Keratinocyte (primary cell): ENCODE measurements around the gene EEF1AKMT2. TPM values are rescaled to one million over a fixed set of nuclear protein-coding genes. Genes with fewer than 3 reads are reported as not detected.

Source experiments
- DNase-seq: peaks from one replicate; pipeline ENCODE4 v3.0.0-alpha.2; 2011; ENCODE audit warnings: low read depth, missing footprints, low spot score
- FAIRE-seq: peaks from 2 replicates; lab custom pipeline; 2011; peaks lifted over from hg19 to GRCh38; lab: Jason Lieb, UNC
- H2AFZ ChIP-seq: 2 replicates; pipeline ENCODE4 v1.6.0; 2012; ENCODE audit warnings: low read length, control low read depth, inconsistent platforms; ENCODE audit not compliant: control insufficient read depth
- H3K27ac ChIP-seq: 2 replicates; pipeline ENCODE4 v1.5.1; 2011; ENCODE audit warnings: low read length; ENCODE audit not compliant: control insufficient read depth, insufficient read depth
- H3K27me3 ChIP-seq: 3 replicates; pipeline ENCODE4 v1.6.0; 2011; ENCODE audit warnings: low read length; ENCODE audit not compliant: control insufficient read depth, insufficient read depth; ENCODE audit errors: extremely low read depth
- H3K36me3 ChIP-seq, 2 experiments: 2 replicates in 1 of 2; 3 replicates in 1 of 2; pipeline ENCODE4 v1.5.1; 2011; ENCODE audit warnings: low read length in 2 of 2, mild to moderate bottlenecking in 1 of 2; ENCODE audit not compliant: control insufficient read depth in 2 of 2, insufficient read depth in 2 of 2; ENCODE audit errors: extremely low read depth in 1 of 2
- H3K4me1 ChIP-seq: 3 replicates; pipeline ENCODE4 v1.5.1; 2011; ENCODE audit warnings: low read length; ENCODE audit not compliant: control insufficient read depth, insufficient read depth; ENCODE audit errors: extremely low read depth
- H3K4me2 ChIP-seq: 3 replicates; pipeline ENCODE4 v1.6.0; 2011; ENCODE audit warnings: low read depth, low read length; ENCODE audit not compliant: control insufficient read depth, insufficient read depth; ENCODE audit errors: extremely low read depth
- H3K4me3 ChIP-seq, 3 experiments: fragments of 200-600 bp in 1 of 3; sonication (generic) in 1 of 3; 2 replicates in 2 of 3; 3 replicates in 1 of 3; pipeline ENCODE4 v1.5.1; 2011 to 2016; ENCODE audit warnings: low read length in 3 of 3, mild to moderate bottlenecking in 3 of 3, control low read depth in 2 of 3, inconsistent platforms in 1 of 3, low read depth in 1 of 3, mixed read lengths in 1 of 3, mixed run types in 1 of 3, moderate library complexity in 1 of 3; ENCODE audit not compliant: control insufficient read depth in 2 of 3, insufficient read depth in 2 of 3; ENCODE audit errors: extremely low read depth in 1 of 3
- H3K79me2 ChIP-seq: 2 replicates; pipeline ENCODE4 v1.6.0; 2012; ENCODE audit warnings: low read length; ENCODE audit not compliant: control insufficient read depth, insufficient read depth
- H3K9ac ChIP-seq: 3 replicates; pipeline ENCODE4 v1.6.0; 2011; ENCODE audit warnings: low read length; ENCODE audit not compliant: control insufficient read depth, insufficient read depth; ENCODE audit errors: extremely low read depth
- H3K9me1 ChIP-seq: 3 replicates; pipeline ENCODE4 v1.6.0; 2011; ENCODE audit warnings: low read length; ENCODE audit not compliant: control insufficient read depth, insufficient read depth; ENCODE audit errors: extremely low read depth
- H3K9me3 ChIP-seq: 2 replicates; pipeline ENCODE4 v1.5.1; 2012; ENCODE audit warnings: low read depth, low read length; ENCODE audit not compliant: control insufficient read depth
- H4K20me1 ChIP-seq: 3 replicates; pipeline ENCODE4 v1.6.0; 2011; ENCODE audit warnings: low read length; ENCODE audit not compliant: control insufficient read depth, insufficient read depth; ENCODE audit errors: extremely low read depth
- EZH2 ChIP-seq: IDR thresholded peaks from one replicate; pipeline ENCODE4 v1.6.1; 2012; ENCODE audit warnings: inconsistent platforms, mild to moderate bottlenecking, low read length, moderate library complexity
- dilution Hi-C: fragments of 300-500 bp; cut with MboI; formaldehyde crosslinking; loops from one replicate; pipeline ENCODE4 v1.7.0; 2020; ENCODE audit warnings: low sequenced_read_pairs; ENCODE audit not compliant: extremely low pct_ligation_motif_present
- polyA plus RNA-seq, 5 experiments: library from polyadenylated mRNA; depleted of rRNA in 3 of 5; stranded (reverse) in 3 of 5; stranded (forward) in 1 of 5; unstranded in 1 of 5; fragments of >200 nt; gene quantifications; 1 replicate in 1 of 5; 2 replicates in 3 of 5; 3 replicates in 1 of 5; pipeline versions ENCODE4 v1.2.1 to v1.2.3, GENCODE V29; 2011 to 2012; ENCODE audit warnings: missing spikeins in 2 of 5, low read depth in 1 of 5, low replicate concordance in 1 of 5
- TF ChIP-seq, protein P1 (sequence below), 3 experiments: IDR thresholded peaks in 1 of 3; conservative IDR thresholded peaks in 1 of 3; optimal IDR thresholded peaks in 1 of 3; 2 replicates in 2 of 3; 3 replicates in 1 of 3; pipeline versions ENCODE3 to v1.5.1; 2011; ENCODE audit warnings: low read length in 3 of 3, mild to moderate bottlenecking in 3 of 3, moderate library complexity in 2 of 3, control low read depth in 1 of 3, inconsistent platforms in 1 of 3; ENCODE audit not compliant: insufficient read depth in 2 of 3; ENCODE audit errors: extremely low read depth in 1 of 3

The EEF1AKMT2 gene
- polyA plus RNA-seq, 1 donor (not counting 4 experiments of a cell fraction or from before 2014, with no cell fraction given), result 19.1 TPM

DNA sequence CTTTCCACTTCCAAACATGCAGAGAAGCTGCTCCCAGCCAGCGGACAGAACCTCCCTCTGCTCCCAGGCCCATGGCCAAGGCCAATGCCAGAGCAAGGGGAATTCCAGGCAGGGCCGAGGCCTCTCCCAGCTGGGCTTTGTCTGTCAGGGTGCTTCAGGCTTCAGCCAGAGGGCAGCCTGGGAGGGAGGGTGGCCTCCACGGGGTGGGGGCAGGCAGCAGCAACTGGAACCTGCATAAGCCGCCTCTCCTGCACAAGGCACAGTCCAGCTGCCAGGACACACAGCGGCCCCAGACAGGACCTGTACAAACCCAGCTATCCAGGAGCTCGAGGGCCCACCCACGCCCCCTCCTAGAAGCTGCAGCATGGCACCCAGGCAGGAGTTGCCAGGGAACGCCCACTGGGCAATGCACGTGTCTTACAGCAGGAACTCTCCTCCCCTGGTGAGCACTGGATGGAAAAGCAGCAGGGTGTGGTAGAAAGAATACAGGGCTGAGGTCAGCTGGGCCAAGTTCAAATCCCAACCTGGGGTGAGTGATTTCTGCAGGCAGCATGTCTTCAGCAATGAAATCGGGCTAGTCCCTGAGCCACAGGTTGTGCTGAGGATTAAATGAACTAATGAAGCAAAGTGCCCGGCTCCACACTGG, 55.1 kb downstream of the EEF1AKMT2 start:
- DNase-seq (no peak), FAIRE-seq (peak; percentile 46)
- Histone ChIP-seq H3K9me3 (no peaks in the 10 kb centered on the region), H3K9ac (peak overlapping the region; percentile 20), H3K27me3 (no peaks in the 10 kb centered on the region), H3K36me3 (peaks cover 3 to 5% of the 10 kb centered on the region in 2 experiments), H3K9me1 (peaks cover 4% of the 10 kb centered on the region), H2AFZ (no peak overlapping the region), H3K4me1 (peaks cover 82% of the 10 kb centered on the region), H3K79me2 (peaks cover 69% of the 10 kb centered on the region), H3K4me2 (peak overlapping the region; percentile 50), H4K20me1 (no peaks in the 10 kb centered on the region), H3K4me3 (no peak overlapping the region), H3K27ac (peak overlapping the region; percentile 22)
- dilution Hi-C loops, result no loop called here
- TF ChIP-seq EZH2, result no peak
- TF ChIP-seq, protein P1, sequence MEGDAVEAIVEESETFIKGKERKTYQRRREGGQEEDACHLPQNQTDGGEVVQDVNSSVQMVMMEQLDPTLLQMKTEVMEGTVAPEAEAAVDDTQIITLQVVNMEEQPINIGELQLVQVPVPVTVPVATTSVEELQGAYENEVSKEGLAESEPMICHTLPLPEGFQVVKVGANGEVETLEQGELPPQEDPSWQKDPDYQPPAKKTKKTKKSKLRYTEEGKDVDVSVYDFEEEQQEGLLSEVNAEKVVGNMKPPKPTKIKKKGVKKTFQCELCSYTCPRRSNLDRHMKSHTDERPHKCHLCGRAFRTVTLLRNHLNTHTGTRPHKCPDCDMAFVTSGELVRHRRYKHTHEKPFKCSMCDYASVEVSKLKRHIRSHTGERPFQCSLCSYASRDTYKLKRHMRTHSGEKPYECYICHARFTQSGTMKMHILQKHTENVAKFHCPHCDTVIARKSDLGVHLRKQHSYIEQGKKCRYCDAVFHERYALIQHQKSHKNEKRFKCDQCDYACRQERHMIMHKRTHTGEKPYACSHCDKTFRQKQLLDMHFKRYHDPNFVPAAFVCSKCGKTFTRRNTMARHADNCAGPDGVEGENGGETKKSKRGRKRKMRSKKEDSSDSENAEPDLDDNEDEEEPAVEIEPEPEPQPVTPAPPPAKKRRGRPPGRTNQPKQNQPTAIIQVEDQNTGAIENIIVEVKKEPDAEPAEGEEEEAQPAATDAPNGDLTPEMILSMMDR (optimal IDR thresholded peaks at IDR 0.05 in 1 of 3, IDR thresholded peaks at IDR 0.05 in 1 of 3, conservative IDR thresholded peaks at IDR 0.05 in 1 of 3; ENCODE audit: extremely low read depth in 1 of 3, insufficient read depth in 2 of 3, low read length in 3 of 3), result no peak

DNA sequence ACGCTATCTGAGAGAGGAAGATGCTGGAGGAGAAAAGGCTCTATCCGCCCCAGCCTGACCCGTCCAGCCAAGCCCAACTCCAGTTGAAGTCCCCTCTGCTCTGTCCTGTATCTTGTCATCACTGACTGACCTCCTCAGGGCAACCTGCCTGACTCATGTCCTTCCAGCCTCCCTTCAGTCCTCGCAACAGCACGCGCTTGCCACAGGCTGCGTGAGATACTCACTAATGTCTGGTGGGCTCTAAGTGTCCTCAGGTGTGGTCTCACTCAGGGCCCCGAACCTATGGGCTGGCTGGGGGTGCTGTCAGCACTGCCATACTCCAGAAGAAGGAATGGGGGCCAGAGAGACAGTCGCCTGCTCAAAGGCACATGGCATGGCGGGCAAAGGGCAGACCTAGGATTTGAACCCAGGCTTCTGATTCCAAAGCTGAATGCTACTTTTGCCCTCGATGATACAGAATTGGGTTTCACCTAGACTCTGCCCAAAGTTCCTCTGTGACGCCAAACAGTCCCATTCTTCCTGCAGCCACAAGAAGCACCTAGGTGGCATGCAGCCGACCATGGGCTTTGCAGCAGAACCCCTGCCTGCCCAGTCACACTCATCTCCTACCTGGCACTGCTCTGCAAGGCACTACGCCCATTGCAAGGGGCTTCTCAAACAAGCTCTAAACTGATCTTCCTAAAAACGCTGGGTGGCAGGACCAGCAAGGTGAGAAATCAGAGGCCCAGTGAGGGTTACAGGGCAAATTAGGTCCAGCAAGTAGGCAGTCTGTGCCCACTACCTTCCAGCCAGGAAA, 56.0 kb downstream of the EEF1AKMT2 start:
- DNase-seq, result no peak
- dilution Hi-C loops, result no loop called here
- H3K9me3 ChIP-seq, result no peaks in the 10 kb centered on the region
- no peak for TF ChIP-seq EZH2
- TF ChIP-seq, protein P1 (optimal IDR thresholded peaks at IDR 0.05 in 1 of 3, IDR thresholded peaks at IDR 0.05 in 1 of 3, conservative IDR thresholded peaks at IDR 0.05 in 1 of 3; ENCODE audit: extremely low read depth in 1 of 3, insufficient read depth in 2 of 3, low read length in 3 of 3), result no peak
- no peak overlapping the region for H3K4me3 ChIP-seq
- H3K27ac ChIP-seq, result no peak overlapping the region
- H4K20me1 ChIP-seq, result no peaks in the 10 kb centered on the region
- no peak for FAIRE-seq
- peaks cover 4% of the 10 kb centered on the region for H3K9me1 ChIP-seq
- no peak overlapping the region for H3K4me2 ChIP-seq
- no peak overlapping the region for H2AFZ ChIP-seq
- no peak overlapping the region for H3K9ac ChIP-seq
- peaks cover 73% of the 10 kb centered on the region for H3K4me1 ChIP-seq
- H3K79me2 ChIP-seq, result peaks cover 73% of the 10 kb centered on the region
- H3K27me3 ChIP-seq, result no peaks in the 10 kb centered on the region
- peaks cover 3 to 5% of the 10 kb centered on the region in 2 experiments for H3K36me3 ChIP-seq
